ENCODE data around the gene PHKA2.

The PHKA2 gene

DNA sequence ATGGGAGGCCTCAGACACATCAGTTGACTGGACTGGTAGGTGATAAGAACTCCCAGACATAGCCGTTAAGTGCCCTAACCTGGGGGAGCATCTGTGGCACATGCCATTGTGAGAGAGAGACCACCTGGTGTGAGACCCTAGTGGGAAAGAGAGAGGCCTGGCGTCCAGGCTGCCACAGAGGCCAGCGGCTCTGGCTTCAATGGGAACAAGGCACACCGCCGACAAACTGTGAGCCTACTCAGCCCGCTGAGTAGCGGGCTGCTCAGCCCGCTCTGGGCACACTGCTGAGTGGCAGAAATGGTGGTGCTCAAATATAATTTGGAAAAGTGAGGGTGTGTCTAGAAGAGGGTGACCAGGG lies 34.0 kb downstream of the PHKA2 start:
- TF ChIP-seq, protein P1, sequence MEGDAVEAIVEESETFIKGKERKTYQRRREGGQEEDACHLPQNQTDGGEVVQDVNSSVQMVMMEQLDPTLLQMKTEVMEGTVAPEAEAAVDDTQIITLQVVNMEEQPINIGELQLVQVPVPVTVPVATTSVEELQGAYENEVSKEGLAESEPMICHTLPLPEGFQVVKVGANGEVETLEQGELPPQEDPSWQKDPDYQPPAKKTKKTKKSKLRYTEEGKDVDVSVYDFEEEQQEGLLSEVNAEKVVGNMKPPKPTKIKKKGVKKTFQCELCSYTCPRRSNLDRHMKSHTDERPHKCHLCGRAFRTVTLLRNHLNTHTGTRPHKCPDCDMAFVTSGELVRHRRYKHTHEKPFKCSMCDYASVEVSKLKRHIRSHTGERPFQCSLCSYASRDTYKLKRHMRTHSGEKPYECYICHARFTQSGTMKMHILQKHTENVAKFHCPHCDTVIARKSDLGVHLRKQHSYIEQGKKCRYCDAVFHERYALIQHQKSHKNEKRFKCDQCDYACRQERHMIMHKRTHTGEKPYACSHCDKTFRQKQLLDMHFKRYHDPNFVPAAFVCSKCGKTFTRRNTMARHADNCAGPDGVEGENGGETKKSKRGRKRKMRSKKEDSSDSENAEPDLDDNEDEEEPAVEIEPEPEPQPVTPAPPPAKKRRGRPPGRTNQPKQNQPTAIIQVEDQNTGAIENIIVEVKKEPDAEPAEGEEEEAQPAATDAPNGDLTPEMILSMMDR (IDR thresholded peaks at IDR 0.05; ENCODE audit: control insufficient read depth, insufficient read depth, low read depth, low read length, missing control alignments): no peak
- no peak overlapping the region for H3K4me3 ChIP-seq (ENCODE audit: control insufficient read depth, low read depth, low read length)
- no peak for DNase-seq (ENCODE audit: low read depth)

GRCh38 chrX:18949291-18949943 lies 34.5 kb downstream of the PHKA2 start:
- TF ChIP-seq, protein P1 (IDR thresholded peaks at IDR 0.05; ENCODE audit: control insufficient read depth, insufficient read depth, low read depth, low read length, missing control alignments): no peak
- H3K4me3 ChIP-seq (ENCODE audit: control insufficient read depth, low read depth, low read length): no peak overlapping the region
- no peak for DNase-seq (ENCODE audit: low read depth)

- TF ChIP-seq, protein P1 (IDR thresholded peaks at IDR 0.05; ENCODE audit: control insufficient read depth, insufficient read depth, low read depth, low read length, missing control alignments): no peak
- no peak overlapping the region for H3K4me3 ChIP-seq (ENCODE audit: control insufficient read depth, low read depth, low read length)
- no peak for DNase-seq (ENCODE audit: low read depth)
Observed at GRCh38 chrX:18946611-18947010, 37.3 kb downstream of the PHKA2 start.

- no peak overlapping the region for H3K4me3 ChIP-seq (ENCODE audit: control insufficient read depth, low read depth, low read length)
- TF ChIP-seq, protein P1 (IDR thresholded peaks at IDR 0.05; ENCODE audit: control insufficient read depth, insufficient read depth, low read depth, low read length, missing control alignments): no peak
- no peak for DNase-seq (ENCODE audit: low read depth)
Observed at GRCh38 chrX:18946157-18946556, 37.8 kb downstream of the PHKA2 start.

- TF ChIP-seq, protein P1 (IDR thresholded peaks at IDR 0.05; ENCODE audit: control insufficient read depth, insufficient read depth, low read depth, low read length, missing control alignments): no peak
- DNase-seq (ENCODE audit: low read depth): no peak
- H3K4me3 ChIP-seq (ENCODE audit: control insufficient read depth, low read depth, low read length): no peak overlapping the region
Observed at GRCh38 chrX:18945483-18945882, 38.4 kb downstream of the PHKA2 start.

- TF ChIP-seq, protein P1 (IDR thresholded peaks at IDR 0.05; ENCODE audit: control insufficient read depth, insufficient read depth, low read depth, low read length, missing control alignments): no peak
- H3K4me3 ChIP-seq (ENCODE audit: control insufficient read depth, low read depth, low read length): no peak overlapping the region
- DNase-seq (ENCODE audit: low read depth): no peak
Observed at GRCh38 chrX:18944482-18944881, 39.4 kb downstream of the PHKA2 start.

Data from AG09309 (cell line).